ENCODE results near the gene NAALADL2.
"Not testable (repeated sequence)": the region's sequence is repeated elsewhere in the genome, so short reads cannot be mapped to it uniquely, and the experiment has no call there.

Gene NAALADL2

GRCh38 chr3:175518459-175518858 lies 659.3 kb downstream of the NAALADL2 start:
- no peak for DNase-seq

GRCh38 chr3:175521406-175521805 lies 662.3 kb downstream of the NAALADL2 start:
- no peak for DNase-seq

- no peak for DNase-seq
Measured at GRCh38 chr3:175526191-175526590, 667.1 kb downstream of the NAALADL2 start.

GRCh38 chr3:175526609-175527280 lies 667.6 kb downstream of the NAALADL2 start:
- no peak for DNase-seq

GRCh38 chr3:175528693-175529092 lies 669.6 kb downstream of the NAALADL2 start:
- not testable (repeated sequence) for DNase-seq

- no peak for DNase-seq
Measured at GRCh38 chr3:175535351-175535750, 676.2 kb downstream of the NAALADL2 start.

GRCh38 chr3:175546115-175546514 lies 687.0 kb downstream of the NAALADL2 start:
- DNase-seq: no peak

GRCh38 chr3:175552929-175553328 lies 693.8 kb downstream of the NAALADL2 start:
- no peak for DNase-seq

- DNase-seq: no peak
Measured at GRCh38 chr3:175554801-175555200, 695.7 kb downstream of the NAALADL2 start.

- DNase-seq: no peak
Measured at GRCh38 chr3:175558261-175558660, 699.1 kb downstream of the NAALADL2 start.

- no peak for DNase-seq
Measured at GRCh38 chr3:175564363-175564762, 705.2 kb downstream of the NAALADL2 start.

- DNase-seq: no peak
Measured at GRCh38 chr3:175571096-175571495, 712.0 kb downstream of the NAALADL2 start.

GRCh38 chr3:175573226-175573625 lies 714.1 kb downstream of the NAALADL2 start:
- no peak for DNase-seq

GRCh38 chr3:175580318-175580717 lies 721.2 kb downstream of the NAALADL2 start:
- DNase-seq: no peak

- no peak for DNase-seq
Measured at GRCh38 chr3:175585898-175586297, 726.8 kb downstream of the NAALADL2 start.

GRCh38 chr3:175590745-175591144 lies 731.6 kb downstream of the NAALADL2 start:
- no peak for DNase-seq

GRCh38 chr3:175591375-175591774 lies 732.2 kb downstream of the NAALADL2 start:
- no peak for DNase-seq

GRCh38 chr3:175593331-175593730 lies 734.2 kb downstream of the NAALADL2 start:
- no peak for DNase-seq

- DNase-seq: no peak
Measured at GRCh38 chr3:175598740-175599139, 739.6 kb downstream of the NAALADL2 start.

- DNase-seq: no peak
Measured at GRCh38 chr3:175601521-175601920, 742.4 kb downstream of the NAALADL2 start.

- DNase-seq: no peak
Measured at GRCh38 chr3:175605851-175606250, 746.7 kb downstream of the NAALADL2 start.

- no peak for DNase-seq
Measured at GRCh38 chr3:175606650-175607318, 747.6 kb downstream of the NAALADL2 start.

- DNase-seq: no peak
Measured at GRCh38 chr3:175608356-175608755, 749.2 kb downstream of the NAALADL2 start.

GRCh38 chr3:175608911-175609310 lies 749.8 kb downstream of the NAALADL2 start:
- DNase-seq: no peak

All from T-helper 1 cell (primary cell).